ENCODE measurements around the gene TSPAN11.

GRCh38 chr12:30880813-30881212 is 45.7 kb upstream of the TSPAN11 start:
- TF ChIP-seq POLR2AphosphoS5 (IDR thresholded peaks at IDR 0.05; ENCODE audit: low read depth, low read length) (no peak), SIN3A (IDR thresholded peaks at IDR 0.05; ENCODE audit: borderline replicate concordance, insufficient read depth, low read length) (no peak)
